GM18511 (cell line): ENCODE measurements around the gene ITPRIPL2.
A peak's percentile ranks its signal among the peaks of the same experiment; 100 is the strongest.

Experiments used
- ATAC-seq: cut with Tn5 transposase; IDR thresholded peaks from one replicate; pipeline ENCODE4 v1.9.1; 2021; ENCODE audit warnings: mild to moderate bottlenecking, moderate library complexity; ENCODE audit not compliant: unreplicated experiment

ITPRIPL2 gene

DNA sequence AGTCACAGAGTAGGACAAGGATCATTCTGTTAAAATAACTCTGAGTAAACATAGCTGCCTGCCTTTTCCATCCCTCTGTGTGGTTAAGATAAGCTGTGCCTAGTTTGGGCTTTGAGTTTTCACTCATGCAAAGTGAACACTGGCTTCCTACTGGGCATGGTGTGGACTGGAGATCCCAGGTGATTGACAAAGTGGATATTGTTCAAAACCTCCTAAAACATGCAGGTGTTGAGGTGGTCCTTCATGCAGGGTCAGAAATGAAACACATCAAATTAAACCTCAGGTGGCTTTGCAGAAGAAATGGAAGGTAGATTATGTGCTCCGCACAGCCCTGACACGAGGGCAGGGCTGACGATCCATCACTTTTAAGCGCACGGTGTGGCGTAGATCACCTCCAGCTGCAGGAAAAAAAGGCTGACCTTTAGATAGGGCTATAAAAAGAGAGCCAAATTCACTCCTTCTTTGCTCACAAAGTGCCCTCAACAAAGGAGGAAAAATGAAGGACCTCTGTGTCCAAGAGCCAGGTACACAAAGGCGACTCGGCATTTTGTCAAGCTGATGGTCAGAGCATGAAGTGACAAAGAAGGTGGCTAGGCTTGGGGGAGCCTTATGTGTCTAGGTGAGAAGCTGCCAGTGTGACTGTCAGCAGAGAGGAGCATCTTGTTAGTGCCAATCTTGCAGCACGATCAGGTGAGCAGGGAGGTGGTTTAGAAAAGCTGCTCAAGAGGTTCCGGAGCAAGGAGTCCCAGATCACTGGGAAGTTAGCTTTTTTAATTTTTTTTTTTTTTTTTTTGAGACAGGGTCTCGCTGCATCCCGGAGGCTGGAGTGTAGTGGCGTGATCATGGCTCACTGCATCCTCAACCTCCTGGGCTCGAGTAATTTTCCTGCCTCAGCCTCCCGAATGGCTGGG, 19.9 kb upstream of the ITPRIPL2 start:
- no peak for ATAC-seq

DNA sequence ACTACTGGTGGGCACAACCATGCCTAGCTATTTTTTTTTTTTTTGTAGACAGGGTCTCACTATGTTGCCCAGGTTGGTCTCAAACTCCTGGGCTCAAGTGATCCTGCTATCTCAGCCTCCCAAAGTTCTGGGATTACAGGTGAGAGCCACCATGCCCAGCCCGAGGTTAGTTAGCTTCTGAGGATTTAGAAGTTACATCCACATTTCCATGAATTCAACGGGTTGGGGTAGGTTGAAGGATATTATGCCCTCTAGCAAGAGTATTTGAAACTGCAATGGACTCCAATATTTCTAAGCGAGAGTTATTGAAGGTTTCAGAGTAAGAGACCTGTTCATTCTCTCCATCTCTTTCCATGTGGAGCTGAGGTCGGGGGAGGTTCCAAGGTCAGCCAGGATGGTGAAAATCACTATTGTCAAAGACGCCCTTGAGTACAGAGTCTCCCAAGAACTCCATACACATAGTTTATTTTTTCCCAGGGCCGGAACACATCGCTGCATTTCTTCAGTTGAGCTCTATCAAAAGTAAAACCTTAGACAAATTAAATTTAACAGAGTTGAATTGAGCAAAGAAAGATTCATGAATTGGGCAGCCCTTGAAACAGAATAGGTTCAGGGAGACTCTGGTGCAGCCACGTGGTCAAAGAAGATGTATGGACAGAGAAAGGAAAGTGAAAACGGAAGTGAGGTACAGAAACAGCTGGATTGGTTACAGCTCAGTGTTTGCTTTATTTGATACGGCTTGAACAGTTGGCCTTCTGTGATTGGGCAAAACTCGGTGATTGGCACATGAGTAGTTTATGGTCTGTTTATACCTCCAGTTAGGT, 19.0 kb upstream of the ITPRIPL2 start:
- no peak for ATAC-seq

DNA sequence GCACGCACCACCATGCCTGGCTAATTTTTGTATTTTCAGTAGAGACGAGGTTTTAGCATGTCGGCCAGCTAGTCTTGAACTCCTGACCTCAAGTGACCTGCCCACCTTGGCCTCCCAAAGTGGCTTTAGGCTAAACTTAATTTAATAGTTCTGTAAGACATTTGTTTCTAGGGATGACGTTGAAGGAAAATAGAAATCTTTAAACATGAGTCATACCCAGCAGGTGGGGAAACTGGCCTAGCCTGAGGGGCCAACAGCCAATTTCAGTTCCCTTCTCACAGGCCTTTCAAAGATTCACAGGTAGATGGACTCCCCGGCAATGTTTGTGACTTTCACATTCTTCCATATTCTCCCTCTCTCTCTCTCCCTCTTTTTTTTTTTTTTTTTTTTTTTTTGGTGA, 18.1 kb upstream of the ITPRIPL2 start:
- ATAC-seq: peak; percentile 62

DNA sequence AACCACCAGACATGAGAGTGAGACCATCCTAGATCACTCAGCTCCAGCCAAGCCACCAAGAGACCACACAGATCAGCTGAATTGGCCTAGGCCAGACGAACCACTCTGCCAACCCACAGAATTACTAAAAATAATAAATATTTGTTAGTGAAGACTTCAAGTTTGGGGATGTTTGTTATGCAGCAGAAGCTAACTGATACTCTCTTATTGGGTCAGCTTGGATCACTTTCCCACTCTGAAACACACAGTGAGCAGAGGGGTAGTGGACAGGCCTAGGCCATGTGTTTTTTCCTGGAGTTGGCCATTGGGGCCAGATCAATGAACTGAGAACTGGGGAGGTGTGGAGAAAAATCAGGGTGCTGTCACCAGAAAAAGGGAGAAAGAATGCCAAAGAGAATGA, 15.6 kb upstream of the ITPRIPL2 start:
- no peak for ATAC-seq

DNA sequence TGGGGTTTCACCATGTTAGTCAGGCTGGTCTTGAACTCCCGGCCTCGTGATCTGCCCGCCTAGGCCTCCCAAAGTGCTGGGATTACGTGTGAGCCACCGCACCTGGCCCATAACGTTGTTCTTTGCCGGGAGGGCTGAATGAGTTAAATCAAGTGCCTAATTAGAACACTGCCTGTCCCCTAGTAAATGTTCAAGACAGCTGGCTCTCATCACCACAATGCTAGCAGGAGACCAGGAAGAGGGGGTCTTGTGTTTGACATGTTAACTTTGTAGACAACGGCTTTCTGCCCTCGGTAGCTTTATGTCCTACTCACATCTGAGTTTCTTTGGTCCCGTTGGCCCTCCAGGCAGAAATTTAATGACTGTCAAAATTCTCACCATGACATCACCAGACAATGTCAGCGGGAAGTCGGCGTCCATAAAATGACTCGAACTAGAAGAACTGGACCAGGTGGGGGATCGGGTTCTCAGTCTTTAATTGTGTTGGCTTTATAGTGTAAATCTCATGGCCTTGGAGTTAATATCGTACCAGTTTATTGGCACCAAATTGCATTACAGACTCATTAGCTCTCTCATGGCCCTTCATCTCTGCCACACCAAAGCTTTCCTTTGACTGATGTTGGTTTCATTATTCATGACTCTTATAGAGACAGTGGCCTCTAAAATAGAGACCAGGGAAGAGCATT, 11.4 kb upstream of the ITPRIPL2 start:
- ATAC-seq: no peak

DNA sequence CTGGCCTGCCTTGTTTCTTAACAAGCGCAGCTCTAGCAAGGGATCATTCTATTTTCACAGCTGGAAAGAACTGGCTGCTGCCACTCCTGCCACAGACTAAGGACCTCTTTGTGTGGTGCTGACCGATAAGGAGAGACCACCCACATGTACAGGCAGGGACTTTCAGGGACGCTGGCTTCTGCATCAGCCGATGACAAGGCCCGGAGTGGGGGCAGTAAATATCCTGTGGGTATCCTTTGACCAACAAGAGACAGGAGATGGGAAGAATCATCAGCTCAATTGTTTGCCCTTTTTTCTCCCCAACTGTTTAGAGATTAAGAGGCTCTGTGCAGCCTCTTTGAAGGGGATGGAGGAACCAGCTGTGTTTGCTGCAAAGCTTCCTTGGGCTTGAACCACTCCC, 9.2 kb upstream of the ITPRIPL2 start:
- ATAC-seq: no peak

DNA sequence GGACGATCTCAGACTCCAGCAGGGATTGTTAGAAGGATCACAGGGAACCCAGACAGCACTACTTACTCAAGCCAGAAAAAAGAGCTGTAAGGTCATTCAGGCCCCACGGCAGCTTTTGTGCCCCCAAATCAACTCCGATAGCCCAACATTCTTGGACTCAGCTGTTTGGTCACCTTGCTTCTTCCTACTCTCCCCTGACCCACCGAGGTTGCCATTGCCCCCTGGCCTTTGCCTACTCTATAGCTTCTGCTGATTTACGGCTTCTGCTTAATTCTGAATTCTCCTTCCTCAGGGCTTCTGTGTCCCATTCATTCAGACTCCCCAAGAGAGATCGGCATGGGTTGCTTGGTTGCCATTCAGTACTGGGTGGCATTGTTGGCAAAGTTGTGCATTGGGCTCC, 8.6 kb upstream of the ITPRIPL2 start:
- ATAC-seq: no peak

DNA sequence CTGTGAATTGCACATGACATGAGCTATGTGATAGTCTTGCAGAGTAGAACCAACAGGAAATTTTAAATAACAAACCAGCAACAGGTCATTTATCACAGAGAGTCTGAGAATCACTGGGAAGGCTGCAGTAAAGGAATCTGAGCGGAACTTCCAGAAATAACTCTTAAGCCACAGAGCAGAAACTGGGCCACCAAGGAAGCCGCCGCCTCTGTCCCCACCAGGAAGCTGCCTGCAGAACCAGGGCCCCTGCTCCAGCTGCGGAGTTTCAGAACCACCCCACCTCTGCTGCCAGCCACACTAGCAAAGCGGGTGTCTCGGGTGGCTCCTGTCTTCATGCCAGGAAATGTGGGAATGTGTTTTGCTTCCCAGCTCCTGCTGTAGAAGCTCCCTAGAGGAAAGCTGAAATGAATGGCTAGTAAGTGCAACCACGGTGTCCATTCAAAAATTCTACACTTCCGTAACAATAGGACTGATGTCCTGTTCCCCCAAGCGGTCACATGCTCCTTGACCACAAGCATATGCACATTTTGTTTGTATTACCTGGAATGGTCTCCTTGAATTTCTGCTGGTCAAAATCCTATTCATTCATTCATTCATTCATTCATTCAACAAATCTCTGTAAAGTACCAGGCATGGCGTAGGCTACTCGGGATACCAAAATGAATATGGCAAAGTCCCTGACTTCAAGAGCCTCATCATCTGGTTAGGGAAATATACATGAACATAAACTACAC, 7.7 kb upstream of the ITPRIPL2 start:
- ATAC-seq: no peak

DNA sequence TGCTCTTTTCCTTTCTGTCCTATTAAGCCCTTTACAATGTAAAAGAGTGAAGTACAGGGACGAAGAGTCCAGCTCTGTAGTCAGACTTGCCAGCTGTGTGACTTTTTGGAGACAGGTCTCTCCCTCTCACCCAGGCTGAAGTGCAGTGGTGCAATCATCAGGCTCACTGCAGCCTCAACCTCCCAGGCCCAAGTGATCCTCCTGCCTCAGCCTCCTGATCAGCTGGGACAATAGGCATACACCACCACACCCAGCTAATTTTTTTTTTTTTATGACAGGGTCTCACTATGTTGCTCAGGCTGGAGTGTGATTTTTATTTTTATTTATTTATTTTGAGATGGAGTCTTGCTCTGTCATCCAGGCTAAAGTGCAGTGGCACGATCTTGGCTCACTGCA, 7.1 kb upstream of the ITPRIPL2 start:
- ATAC-seq: no peak

DNA sequence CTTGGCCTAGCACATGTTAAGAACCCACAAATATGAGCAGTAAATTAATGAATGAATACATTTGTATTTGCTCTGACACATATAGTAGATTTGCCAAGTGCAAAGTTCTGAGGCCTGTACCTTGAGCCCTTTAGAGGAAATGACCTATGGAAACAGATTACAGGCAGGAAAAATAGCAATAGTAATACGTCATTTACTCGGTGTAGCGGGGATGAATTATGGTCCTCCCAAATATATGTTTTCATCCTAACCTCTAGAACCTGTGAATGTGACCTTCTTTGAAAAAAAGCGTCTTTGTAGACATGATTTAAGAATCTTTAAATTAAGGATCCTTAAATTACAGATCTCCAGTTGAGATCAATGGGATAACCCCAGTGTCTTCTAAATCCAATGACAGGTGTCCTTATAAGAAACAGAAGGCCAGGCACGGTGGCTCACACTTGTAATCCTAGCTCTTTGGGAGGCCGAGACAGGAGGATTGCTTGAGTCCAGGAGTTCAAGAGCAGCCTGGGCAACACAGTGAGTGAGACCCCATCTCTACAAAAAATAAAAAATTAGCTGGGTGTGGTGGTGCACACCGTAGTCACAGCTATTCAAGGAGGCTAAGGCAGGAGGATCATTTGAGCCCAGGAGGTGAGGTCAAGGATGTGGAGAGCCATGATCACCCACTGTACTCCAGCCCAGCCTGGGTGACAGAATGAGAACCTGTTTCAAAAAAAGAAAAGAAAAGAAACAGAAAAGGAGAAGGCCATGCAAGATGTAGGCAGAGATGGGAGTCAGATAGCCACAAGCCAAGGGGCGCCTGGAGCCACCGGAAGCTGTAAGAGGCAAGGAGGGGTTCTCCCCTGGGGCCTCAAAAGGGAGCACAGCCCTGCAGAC, 5.1 kb upstream of the ITPRIPL2 start:
- no peak for ATAC-seq

DNA sequence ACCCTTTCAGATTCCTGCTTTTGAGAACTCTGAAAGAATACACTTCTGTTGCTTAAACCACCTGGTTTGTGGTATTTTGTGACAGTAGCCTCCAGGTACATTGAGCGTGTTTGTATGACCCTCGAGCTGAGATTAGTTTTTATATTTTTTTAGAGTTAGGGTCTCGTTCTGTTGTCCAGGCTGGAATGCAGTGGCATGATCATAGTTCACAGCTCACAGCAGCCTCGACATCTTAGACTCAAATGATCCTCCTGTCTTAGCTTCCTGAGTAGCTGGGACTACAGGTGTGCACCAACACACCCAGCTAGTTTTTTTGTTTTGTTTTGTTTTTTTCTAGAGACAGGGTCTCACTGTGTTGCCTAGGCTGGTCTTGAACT, 4.5 kb upstream of the ITPRIPL2 start:
- ATAC-seq: no peak

DNA sequence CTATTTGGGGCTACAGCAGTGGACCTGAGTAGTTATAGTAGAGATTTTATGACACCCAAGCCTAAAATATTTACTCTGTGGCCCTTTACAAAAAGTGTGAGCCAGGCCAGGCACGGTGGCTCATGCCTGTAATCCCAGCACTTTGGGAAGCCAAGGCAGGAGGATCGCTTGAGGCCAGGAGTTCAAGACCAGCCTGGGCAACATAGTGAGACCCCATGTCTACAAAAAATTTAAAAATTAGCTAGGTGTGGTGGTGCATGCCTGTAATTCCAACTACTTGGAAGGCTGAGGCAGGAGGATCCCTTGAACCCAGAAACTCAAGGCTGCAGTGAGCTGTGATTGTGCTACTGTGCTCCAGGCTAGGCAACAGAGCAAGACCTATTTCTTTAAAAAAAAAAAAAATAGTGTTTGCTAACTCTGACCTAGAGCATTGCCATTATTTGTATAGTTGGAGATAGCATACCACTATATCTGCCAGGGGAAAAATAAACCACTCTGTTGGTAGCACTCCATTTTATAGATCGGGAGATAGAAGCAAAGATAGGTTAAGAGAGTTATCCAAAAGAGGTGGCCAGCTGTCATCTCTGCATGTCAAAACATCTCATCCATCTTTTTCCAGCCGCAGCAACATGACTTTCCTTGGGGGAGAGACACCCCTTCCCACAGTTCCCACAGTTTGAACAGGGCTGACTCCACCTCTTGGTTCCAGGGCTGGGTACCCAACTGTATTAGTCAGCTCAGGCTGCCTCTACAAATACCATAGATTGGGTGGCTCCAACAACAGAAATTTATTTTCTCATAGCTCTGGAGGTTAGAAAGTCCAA, 3.0 kb upstream of the ITPRIPL2 start:
- ATAC-seq: no peak

DNA sequence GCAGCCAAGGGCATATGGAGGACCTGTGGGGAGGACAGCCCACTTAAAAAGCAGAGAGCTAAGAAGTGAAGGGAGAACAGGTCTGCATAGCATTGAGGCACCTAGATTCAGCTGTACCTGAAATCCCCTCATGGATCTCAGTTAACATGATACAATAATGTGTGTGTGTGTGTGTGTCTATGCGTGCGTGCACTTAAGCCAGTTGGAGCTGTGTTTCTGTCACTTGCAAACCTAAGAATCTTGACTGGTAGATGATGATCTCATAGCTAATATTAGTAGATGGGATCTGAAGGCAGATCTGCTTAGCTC, 1.7 kb upstream of the ITPRIPL2 start:
- no peak for ATAC-seq

DNA sequence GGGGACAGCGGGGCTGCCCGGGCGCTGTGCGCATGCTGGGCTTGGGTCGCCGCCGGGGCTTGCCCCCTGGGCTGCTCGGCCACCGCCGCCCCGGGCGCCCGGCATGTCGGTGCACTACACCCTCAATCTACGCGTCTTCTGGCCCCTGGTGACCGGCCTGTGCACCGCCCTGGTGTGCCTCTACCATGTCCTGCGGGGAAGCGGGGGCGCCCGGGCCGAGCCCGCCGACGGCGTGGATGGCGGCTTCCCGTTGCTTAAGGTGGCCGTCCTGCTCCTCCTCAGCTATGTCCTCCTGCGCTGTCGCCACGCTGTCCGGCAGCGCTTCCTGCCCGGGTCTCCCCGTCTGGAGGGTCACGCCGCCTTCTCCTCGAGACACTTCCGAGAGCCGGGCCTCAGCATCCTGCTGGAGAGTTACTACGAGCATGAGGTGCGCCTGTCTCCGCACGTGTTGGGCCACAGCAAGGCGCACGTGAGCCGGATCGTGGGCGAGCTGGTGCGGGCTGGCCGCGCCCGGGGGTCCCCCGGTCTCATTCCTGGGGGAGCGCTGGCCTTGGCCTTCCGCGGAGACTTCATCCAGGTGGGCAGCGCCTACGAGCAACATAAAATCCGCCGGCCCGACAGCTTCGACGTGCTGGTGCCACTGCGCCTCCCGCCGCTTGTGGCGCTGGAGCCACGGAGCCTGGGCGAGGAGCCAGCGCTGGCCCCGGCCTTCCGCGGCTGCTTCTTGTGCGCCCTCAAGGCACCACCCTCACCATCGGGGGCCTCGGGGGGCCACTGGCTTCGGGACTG, 789 bp downstream of the ITPRIPL2 start:
- ATAC-seq: peak; percentile 45

DNA sequence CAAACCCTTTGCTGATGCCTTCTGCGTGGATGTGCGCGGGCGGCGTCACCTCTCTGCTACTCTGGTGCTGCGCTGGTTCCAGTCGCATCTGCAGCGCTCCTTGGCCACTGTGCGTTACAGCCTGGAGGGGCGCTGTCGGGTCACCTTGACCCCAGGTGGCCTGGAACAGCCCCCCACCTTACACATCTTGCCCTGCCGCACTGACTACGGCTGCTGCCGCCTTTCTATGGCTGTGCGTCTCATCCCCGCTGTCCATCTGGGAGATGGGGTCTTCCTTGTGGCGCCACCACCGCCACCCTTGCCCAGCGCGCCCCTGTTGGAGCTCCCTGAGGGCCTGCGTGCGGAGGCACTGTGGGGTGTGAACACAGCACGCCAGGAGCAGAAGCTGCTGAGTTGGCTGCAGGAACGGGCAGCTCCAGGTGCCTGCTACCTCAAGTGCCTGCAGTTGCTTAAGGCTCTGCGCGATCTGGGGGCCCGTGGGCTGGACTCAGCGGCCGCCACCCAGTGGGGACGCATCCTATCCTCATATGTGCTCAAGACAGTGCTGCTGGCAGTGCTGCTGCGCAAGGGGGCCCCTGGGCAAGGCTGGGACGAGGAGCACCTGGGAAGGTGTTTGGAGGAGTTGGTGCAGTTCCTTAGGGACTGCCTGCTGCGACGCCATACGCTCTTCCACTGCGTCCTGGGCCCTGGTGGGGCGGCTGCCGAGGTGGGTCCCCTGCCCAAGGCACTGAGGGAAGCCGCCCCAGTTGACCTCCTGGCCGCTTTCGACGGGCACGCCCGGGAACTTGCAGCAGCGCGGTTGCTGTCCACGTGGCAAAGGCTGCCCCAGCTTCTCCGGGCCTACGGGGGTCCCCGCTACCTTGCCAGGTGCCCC, 1.6 kb downstream of the ITPRIPL2 start:
- ATAC-seq: no peak

DNA sequence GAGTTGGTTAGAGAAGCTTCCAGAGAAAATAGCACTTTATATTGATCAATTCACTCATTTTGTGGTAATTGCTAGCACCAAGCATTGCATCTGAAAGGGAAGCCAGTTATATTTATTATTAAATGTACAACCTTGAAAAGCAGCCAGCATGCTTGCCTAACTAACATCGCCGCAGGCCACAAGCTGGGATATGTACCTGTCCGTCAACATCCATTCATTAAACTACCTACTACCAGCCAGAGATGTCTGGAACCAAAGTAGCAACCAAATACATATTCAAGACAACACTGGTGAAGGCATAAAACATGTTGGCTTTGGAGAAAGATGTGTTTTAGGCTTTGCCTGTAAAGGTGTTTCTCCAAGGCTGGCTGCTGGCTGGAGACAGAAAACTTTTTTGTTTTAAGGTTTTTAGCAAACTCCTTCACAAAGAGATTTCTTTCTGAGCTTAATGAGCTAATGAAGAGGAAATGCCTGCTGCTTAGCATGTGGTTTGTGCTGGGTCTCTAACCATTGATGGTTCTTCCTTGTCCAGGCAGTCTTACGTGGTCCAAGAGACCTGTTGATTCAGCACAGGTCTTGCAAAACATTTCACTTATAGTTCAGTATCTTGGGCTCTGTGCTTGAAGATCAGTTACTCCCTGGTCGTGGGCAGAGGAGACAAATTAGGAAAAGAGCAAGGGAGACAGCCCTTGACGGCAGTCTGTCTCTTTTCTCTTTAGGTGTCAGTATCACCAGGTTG, 3.1 kb downstream of the ITPRIPL2 start:
- ATAC-seq: no peak

DNA sequence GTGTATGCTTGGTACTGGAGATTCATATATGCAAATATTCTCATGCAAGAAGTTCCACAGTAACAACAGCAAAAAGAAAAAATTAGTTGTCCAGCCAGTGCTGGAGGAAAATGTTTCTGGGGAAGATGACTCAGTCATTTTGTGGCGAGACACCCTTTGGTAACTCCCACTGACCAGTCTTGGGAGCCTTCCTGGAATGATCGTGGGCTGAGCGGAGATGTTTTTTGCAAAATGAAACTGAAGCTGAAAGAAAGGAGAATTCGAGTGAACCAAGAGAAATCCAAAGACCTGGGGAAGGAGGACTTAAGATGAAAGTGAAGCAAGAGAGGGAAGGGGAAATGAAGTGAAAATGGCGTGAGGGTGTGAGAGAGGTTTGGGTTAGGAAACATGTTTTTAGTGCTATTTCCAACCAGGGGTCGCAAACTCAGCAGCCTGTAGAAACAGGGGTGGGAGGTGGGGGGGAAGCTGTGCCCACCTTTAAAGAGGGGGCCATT, 5.2 kb downstream of the ITPRIPL2 start:
- no peak for ATAC-seq
